ENCODE data around the gene PAPSS1. TPM values are rescaled to one million over a fixed set of nuclear protein-coding genes. Genes with fewer than 3 reads are reported as not detected.

Gene PAPSS1
- total and polyA plus RNA-seq, 2 donors (not counting 1 experiment from before 2014, with no cell fraction given) = 59.9 to 70.3 TPM

DNA sequence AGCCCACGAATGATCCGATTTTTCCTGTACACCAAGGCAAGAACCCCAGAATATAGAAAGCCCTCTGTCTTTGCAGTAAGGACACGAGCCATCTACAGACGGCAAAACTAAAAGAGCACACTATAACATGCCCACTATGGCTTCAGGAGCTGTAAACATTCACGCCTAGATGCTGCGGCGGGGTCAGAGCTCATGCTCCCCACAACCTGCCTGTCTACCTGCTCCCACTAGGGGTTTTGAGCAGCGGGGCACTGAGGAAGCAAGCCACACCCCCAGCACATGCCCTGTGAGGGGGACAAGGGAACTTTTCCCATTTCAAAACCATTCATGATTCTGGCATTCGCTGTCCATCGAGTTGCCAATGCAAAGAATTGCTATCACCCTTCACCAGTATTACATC is 144.8 kb downstream of the PAPSS1 start:
- no peaks in the 10 kb centered on the region for H3K9me3 ChIP-seq (ENCODE audit: control insufficient read depth, insufficient read depth, low read depth, low read length)
- no peak overlapping the region for H3K4me3 ChIP-seq (replicated peaks in 1 of 4; ENCODE audit: control extremely low read depth in 1 of 4, insufficient read depth in 1 of 4, low read depth in 3 of 4, low read length in 4 of 4)
- H3K9ac ChIP-seq (ENCODE audit: insufficient read depth, low read length) = no peak overlapping the region
- no peaks in the 10 kb centered on the region for H3K36me3 ChIP-seq (ENCODE audit: control insufficient read depth, insufficient read depth, low read length)
- no peak overlapping the region for H2AFZ ChIP-seq (ENCODE audit: low read length)
- no peaks in the 10 kb centered on the region for H3K27me3 ChIP-seq (ENCODE audit: control insufficient read depth, insufficient read depth, low read length)
- no peaks in the 10 kb centered on the region for H3K79me2 ChIP-seq (ENCODE audit: control insufficient read depth, insufficient read depth, low read length)
- H3K4me2 ChIP-seq (ENCODE audit: extremely low read depth, insufficient read depth, low read length) = no peak overlapping the region
- DNase-seq (ENCODE audit: low read depth in 2 of 2) = no peak
- H3K27ac ChIP-seq (ENCODE audit: insufficient read depth, low read length) = no peak overlapping the region
- no peaks in the 10 kb centered on the region for H3K4me1 ChIP-seq (ENCODE audit: control insufficient read depth, extremely low read depth, insufficient read depth, low read length)
- TF ChIP-seq EZH2 (IDR thresholded peaks at IDR 0.05; ENCODE audit: low read length, missing control alignments) (no peak), CTCF (conservative IDR thresholded peaks at IDR 0.05 in 1 of 2, IDR thresholded peaks at IDR 0.05 in 1 of 2; ENCODE audit: low read depth in 1 of 2, low read length in 2 of 2) (no peak)
- no peaks in the 10 kb centered on the region for H4K20me1 ChIP-seq (ENCODE audit: control insufficient read depth, extremely low read depth, insufficient read depth, low read length)

DNA sequence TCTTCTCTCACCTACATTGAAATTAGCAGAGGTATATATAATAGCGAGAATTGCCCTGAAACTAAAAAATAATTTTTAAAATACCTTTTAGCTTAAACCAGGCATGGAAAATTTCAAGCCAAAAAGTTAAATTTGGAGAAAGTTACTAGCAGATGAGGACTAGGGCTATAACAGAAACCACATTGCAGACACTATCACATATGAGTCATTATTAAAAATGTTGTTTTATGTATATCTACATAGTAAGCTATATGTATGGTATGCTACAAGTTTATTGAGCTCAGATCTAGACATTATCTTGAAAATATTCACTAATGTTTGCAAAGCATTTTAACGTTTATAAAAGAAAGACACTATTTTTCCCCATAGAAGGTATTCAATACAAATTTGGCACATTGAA is 147.8 kb downstream of the PAPSS1 start:
- Histone ChIP-seq H3K9ac (ENCODE audit: insufficient read depth, low read length) (no peak overlapping the region), H3K4me1 (ENCODE audit: control insufficient read depth, extremely low read depth, insufficient read depth, low read length) (no peaks in the 10 kb centered on the region), H3K9me3 (ENCODE audit: control insufficient read depth, insufficient read depth, low read depth, low read length) (no peaks in the 10 kb centered on the region), H3K36me3 (ENCODE audit: control insufficient read depth, insufficient read depth, low read length) (no peaks in the 10 kb centered on the region), H3K27ac (ENCODE audit: insufficient read depth, low read length) (no peak overlapping the region), H3K4me3 (replicated peaks in 1 of 4; ENCODE audit: control extremely low read depth in 1 of 4, insufficient read depth in 1 of 4, low read depth in 3 of 4, low read length in 4 of 4) (no peak overlapping the region), H3K27me3 (ENCODE audit: control insufficient read depth, insufficient read depth, low read length) (no peaks in the 10 kb centered on the region), H2AFZ (ENCODE audit: low read length) (no peak overlapping the region), H4K20me1 (ENCODE audit: control insufficient read depth, extremely low read depth, insufficient read depth, low read length) (no peaks in the 10 kb centered on the region), H3K4me2 (ENCODE audit: extremely low read depth, insufficient read depth, low read length) (no peak overlapping the region), H3K79me2 (ENCODE audit: control insufficient read depth, insufficient read depth, low read length) (no peaks in the 10 kb centered on the region)
- TF ChIP-seq EZH2 (IDR thresholded peaks at IDR 0.05; ENCODE audit: low read length, missing control alignments) (no peak), CTCF (conservative IDR thresholded peaks at IDR 0.05 in 1 of 2, IDR thresholded peaks at IDR 0.05 in 1 of 2; ENCODE audit: low read depth in 1 of 2, low read length in 2 of 2) (no peak)
- no peak for DNase-seq (ENCODE audit: low read depth in 2 of 2)

DNA sequence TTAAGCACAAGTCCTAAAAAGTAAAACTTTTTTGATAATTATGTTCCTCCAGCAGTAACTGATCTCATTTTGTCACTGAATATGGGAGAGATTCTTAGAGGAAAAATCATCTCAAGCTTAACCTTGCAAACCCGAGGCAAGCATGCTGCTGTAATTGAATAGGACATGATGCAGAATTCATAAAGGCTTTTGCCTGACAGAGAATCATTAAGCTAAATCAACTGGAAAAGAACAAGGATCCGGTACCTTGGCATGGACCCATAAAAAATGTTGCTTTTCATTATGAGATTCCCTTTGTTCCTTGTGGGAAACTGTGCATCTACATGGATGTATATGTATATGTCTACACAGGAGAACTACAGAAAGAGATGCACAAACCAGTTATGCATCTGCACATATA is 149.1 kb downstream of the PAPSS1 start:
- Histone ChIP-seq H2AFZ (ENCODE audit: low read length) (no peak overlapping the region), H3K4me1 (ENCODE audit: control insufficient read depth, extremely low read depth, insufficient read depth, low read length) (no peaks in the 10 kb centered on the region), H3K79me2 (ENCODE audit: control insufficient read depth, insufficient read depth, low read length) (no peaks in the 10 kb centered on the region), H3K27me3 (ENCODE audit: control insufficient read depth, insufficient read depth, low read length) (no peaks in the 10 kb centered on the region), H3K4me2 (ENCODE audit: extremely low read depth, insufficient read depth, low read length) (no peak overlapping the region), H4K20me1 (ENCODE audit: control insufficient read depth, extremely low read depth, insufficient read depth, low read length) (no peaks in the 10 kb centered on the region), H3K9me3 (ENCODE audit: control insufficient read depth, insufficient read depth, low read depth, low read length) (no peaks in the 10 kb centered on the region), H3K4me3 (replicated peaks in 1 of 4; ENCODE audit: control extremely low read depth in 1 of 4, insufficient read depth in 1 of 4, low read depth in 3 of 4, low read length in 4 of 4) (no peak overlapping the region), H3K9ac (ENCODE audit: insufficient read depth, low read length) (no peak overlapping the region), H3K27ac (ENCODE audit: insufficient read depth, low read length) (no peak overlapping the region), H3K36me3 (ENCODE audit: control insufficient read depth, insufficient read depth, low read length) (no peaks in the 10 kb centered on the region)
- DNase-seq (ENCODE audit: low read depth in 2 of 2) = no peak
- TF ChIP-seq EZH2 (IDR thresholded peaks at IDR 0.05; ENCODE audit: low read length, missing control alignments) = no peak
- TF ChIP-seq CTCF (conservative IDR thresholded peaks at IDR 0.05 in 1 of 2, IDR thresholded peaks at IDR 0.05 in 1 of 2; ENCODE audit: low read depth in 1 of 2, low read length in 2 of 2) = no peak

All from fibroblast of lung (primary cell).